KBM-7 (cell line): ENCODE measurements around the gene ANKH.

ENCODE experiments used
- DNase-seq: peaks from one replicate; pipeline ENCODE4 v3.0.0-alpha.2; 2015
- in situ Hi-C: fragments of 300-500 bp; cut with MboI; formaldehyde crosslinking; loops from 2 replicates; pipeline ENCODE4 v1.14.3; 2020; ENCODE audit warnings: low sequenced_read_pairs, low pct_unique_long_range_greater_than_20kb, mixed read lengths

Gene ANKH

GRCh38 chr5:14665101-14665822 is 206.3 kb downstream of the ANKH start:
- in situ Hi-C loops = no loop called here
- peak; percentile 55 for DNase-seq

DNA sequence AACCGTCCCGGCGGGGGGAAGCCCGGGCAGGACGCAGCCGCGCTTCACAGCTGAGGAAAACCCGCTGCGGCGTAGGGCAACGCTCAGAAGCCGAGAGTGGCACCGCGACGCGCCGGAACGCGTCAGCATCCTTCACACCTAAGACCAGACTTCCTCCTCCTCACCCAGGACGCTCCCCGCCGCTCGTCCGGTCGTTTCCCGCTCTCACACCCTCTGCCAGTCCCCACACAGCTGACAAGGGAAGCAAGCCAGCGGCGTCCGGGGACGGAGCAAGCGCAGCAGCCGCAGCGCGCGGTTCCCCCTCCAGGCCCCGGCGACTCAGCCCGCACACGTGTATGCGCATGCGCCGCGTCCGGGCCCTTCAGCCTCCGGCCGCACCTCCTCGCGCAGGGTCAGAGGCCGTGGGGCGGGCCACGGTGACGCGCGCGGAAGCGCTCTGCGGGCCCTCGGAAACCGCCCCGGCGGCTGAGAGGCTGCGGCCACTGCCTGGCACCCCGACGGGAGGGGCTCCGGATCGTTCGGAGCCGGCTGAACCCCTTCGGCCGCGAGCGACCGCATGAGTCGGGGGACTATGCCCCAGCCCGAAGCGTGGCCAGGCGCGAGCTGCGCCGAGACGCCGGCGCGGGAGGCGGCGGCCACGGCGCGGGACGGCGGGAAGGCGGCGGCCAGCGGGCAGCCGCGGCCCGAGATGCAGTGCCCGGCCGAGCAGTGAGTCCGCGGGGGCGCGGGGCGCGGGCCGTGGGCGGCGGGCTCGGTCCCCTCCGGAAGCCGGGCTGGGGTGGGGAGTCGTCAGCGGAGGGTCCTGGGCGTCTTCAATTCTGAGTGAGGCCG is 207.1 kb downstream of the ANKH start, which contains the start of gene OTULIN:
Gene OTULIN (plus strand): TSS at position 449 of the 831 bp plus-strand sequence. CDS start 108 bp downstream, at position 557.
- in situ Hi-C loops = no loop called here
- DNase-seq = peak; percentile 93

DNA sequence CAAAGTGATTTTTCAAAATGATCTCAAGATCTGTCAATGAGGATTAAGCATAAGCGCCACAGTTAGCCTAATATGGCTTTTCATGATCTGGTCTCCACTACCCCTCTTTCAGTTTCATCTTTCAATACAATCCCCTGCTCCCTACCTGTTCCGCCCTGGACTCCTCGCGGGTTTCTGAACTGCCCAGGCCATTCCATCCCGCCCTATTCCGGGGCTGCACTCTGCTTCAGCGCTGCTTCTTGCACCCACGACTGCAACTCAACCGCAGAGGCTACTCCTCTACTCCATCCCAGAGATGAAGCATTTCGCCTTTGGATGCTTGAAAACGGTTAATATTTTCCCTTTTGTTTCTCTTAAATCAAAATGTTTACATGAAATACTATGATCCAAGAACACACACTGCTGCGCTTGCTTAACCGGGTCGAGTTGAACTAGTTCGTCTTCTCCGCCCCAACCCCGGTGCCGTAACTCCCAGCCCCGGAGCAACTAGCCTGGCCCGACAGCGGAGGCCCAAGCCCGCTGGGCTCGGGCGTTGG is 207.8 kb downstream of the ANKH start:
- in situ Hi-C loops = no loop called here
- DNase-seq = no peak

- in situ Hi-C loops = no loop called here
These were observed 208.8 kb downstream of the ANKH start for GRCh38 chr5:14662721-14663260.

DNA sequence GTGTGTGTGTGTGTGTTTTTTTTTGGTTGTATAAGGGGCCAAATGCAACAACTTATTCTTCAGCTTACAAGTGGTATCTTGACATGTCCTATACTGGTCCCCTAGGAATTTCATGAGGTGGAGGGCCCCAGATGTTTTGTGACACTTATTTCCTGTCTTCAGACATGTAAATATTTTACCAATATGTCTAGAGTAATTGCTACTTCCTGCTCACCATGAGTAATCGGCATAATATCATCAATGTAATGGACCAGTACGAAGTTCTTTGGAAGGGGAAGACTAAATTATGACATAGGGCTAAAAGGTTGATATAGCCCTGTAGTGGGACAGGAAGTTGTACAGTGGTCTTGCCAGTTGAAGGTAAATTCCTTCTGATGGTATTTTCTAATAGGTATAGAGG is 210.7 kb downstream of the ANKH start:
- in situ Hi-C loops = no loop called here
- DNase-seq = no peak

More at GRCh38 chr5:14662721-14663260, 208.8 kb downstream of the ANKH start:
- no peak for DNase-seq

DNA sequence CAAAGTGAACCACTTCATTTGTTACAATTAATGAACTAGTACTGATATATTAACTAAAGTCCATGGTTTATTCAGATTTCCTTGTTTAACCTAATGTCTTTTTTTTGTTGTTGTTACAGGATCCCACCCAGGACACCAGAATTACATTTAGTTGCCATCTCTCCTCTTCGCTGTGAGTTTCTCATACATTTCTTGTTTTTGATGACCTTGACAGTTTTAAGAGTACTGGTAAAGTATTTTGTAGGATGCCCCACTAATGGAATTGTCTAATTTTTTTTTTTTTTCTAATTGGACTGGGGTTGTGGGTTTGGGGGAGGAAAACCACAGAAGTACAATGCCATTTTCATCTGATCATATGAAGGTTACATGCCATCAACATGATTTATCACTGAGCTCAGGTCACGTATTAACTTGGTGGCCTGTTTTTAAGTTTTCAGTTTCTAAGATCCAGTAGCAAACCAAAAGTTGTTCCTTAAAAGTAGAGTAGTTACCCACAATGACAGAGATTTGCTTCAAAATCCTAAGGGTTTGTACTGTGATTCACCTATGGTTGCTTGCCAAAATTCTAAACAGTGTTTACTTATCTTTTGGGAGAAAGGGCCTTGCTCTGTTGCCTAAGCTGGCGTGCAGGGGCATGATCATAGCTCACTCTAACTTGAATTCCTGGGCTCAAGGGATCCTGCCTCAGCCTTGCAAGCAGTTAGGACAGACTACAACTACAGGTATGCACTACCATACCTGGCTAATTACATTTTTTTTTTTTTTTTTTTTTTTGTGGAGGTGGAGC is 211.6 kb downstream of the ANKH start:
- in situ Hi-C loops = no loop called here
- DNase-seq = peak; percentile 30

DNA sequence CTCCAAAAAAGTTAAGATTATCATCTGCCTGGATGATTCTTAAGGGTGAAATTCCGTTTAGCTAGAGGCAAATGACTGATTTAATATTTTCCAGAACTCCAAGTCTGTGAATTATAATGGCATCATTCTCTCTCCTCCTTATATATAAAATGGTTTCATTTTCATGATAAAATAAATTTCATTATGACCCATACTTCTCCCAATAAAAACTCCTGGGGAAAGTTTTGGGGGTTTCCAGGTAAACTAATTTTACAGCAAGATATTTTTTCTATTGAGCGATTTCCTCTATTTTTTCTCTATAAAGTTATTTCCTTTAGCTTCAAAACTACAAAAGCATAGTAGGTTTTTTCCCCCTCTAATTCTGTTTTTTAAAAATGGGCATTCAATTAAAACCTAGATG is 214.7 kb downstream of the ANKH start:
- in situ Hi-C loops = no loop called here
- no peak for DNase-seq

GRCh38 chr5:14655146-14655741 is 216.3 kb downstream of the ANKH start:
- no peak for DNase-seq
- in situ Hi-C loops = no loop called here
